Spleen (tissue), 7 donors: ENCODE measurements around the gene DNTT.

Source experiments
- POLR2A ChIP-seq, 3 donors: fragments of 450-650 bp; IDR thresholded peaks; one replicate each; pipeline ENCODE4 v1.5.1; 2017; ENCODE audit warnings: antibody characterized with exemption in 3 of 3, mild to moderate bottlenecking in 1 of 3
- POLR2AphosphoS5 ChIP-seq, 3 donors: sonication (generic); formaldehyde crosslinking; IDR thresholded peaks; one replicate each; pipeline ENCODE4 v1.5.1; 2017; ENCODE audit warnings: antibody characterized with exemption in 3 of 3
- TF ChIP-seq, protein P1 (sequence below), 11 experiments: fragments of 200-600 bp in 7 of 11; fragments of 450-650 bp in 4 of 11; sonication (generic) in 4 of 11; IDR thresholded peaks in 8 of 11; conservative IDR thresholded peaks in 3 of 11; 1 replicate in 7 of 11; 2 replicates in 4 of 11; pipeline versions ENCODE4 v1.4.0 to v1.8.0; 2016 to 2021; ENCODE audit warnings: antibody characterized with exemption in 11 of 11, inconsistent platforms in 4 of 11, mild to moderate bottlenecking in 1 of 11
- donor health status: DM: no; HTN: no; CAD: no; lungs with moderate emphysema.
- donor health status: DM: no; HTN: no; CAD: no.
- donor health status: DM: no; HTN: no; CAD: no.

GRCh38 chr10:96310321-96310669 lies 6.1 kb downstream of the DNTT start:
- TF ChIP-seq, protein P1, sequence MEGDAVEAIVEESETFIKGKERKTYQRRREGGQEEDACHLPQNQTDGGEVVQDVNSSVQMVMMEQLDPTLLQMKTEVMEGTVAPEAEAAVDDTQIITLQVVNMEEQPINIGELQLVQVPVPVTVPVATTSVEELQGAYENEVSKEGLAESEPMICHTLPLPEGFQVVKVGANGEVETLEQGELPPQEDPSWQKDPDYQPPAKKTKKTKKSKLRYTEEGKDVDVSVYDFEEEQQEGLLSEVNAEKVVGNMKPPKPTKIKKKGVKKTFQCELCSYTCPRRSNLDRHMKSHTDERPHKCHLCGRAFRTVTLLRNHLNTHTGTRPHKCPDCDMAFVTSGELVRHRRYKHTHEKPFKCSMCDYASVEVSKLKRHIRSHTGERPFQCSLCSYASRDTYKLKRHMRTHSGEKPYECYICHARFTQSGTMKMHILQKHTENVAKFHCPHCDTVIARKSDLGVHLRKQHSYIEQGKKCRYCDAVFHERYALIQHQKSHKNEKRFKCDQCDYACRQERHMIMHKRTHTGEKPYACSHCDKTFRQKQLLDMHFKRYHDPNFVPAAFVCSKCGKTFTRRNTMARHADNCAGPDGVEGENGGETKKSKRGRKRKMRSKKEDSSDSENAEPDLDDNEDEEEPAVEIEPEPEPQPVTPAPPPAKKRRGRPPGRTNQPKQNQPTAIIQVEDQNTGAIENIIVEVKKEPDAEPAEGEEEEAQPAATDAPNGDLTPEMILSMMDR (IDR thresholded peaks at IDR 0.05 in 8 of 11, conservative IDR thresholded peaks at IDR 0.05 in 3 of 11): no peak
- TF ChIP-seq POLR2A (IDR thresholded peaks at IDR 0.05) (no peak), POLR2AphosphoS5 (IDR thresholded peaks at IDR 0.05) (no peak)
